Peyer's patch (tissue), 4 donors: Measurements from ENCODE around the gene NUP62. TPM values are rescaled to one million over a fixed set of nuclear protein-coding genes. Genes with fewer than 3 reads are reported as not detected.

Experiments used
- DNase-seq, 3 donors: peaks; one replicate each; pipeline ENCODE4 v3.0.0-alpha.2; 2017 to 2019
- H3K27ac ChIP-seq, 4 donors: fragments of 200-600 bp; sonication (generic); one replicate each; pipeline ENCODE4 v1.5.1; 2016 to 2019
- H3K27me3 ChIP-seq, 2 donors: fragments of 200-600 bp; sonication (generic); one replicate each; pipeline ENCODE4 v1.5.1; 2019
- H3K36me3 ChIP-seq, 3 donors: fragments of 200-600 bp; sonication (generic); one replicate each; pipeline ENCODE4 v1.5.1; 2016 to 2019
- H3K4me1 ChIP-seq, 4 donors: fragments of 200-600 bp; sonication (generic); one replicate each; pipeline ENCODE4 v1.5.1; 2016 to 2019
- H3K4me3 ChIP-seq, 4 donors: fragments of 200-600 bp; sonication (generic); 1 replicate in 3 of 4; 2 replicates in 1 of 4; pipeline ENCODE4 v1.5.1; 2016 to 2019; ENCODE audit warnings: mild to moderate bottlenecking in 1 of 4
- H3K9me3 ChIP-seq, 4 donors: fragments of 200-600 bp; sonication (generic); one replicate each; pipeline ENCODE4 v1.5.1; 2016 to 2019; ENCODE audit warnings: mild to moderate bottlenecking in 1 of 4
- POLR2A ChIP-seq, 2 donors: fragments of 450-650 bp; IDR thresholded peaks; one replicate each; pipeline ENCODE4 v1.5.1; 2017; ENCODE audit warnings: antibody characterized with exemption in 2 of 2, mild to moderate bottlenecking in 2 of 2, moderate library complexity in 2 of 2
- total RNA-seq, 4 donors: library from RNA; depleted of rRNA; stranded (reverse); fragments of >200 nt; gene quantifications; one replicate each; pipeline ENCODE4 v1.1.0, GENCODE V29; 2016
- TF ChIP-seq, protein P1 (sequence below), 6 experiments: fragments of 450-650 bp in 4 of 6; fragments of 200-600 bp in 2 of 6; sonication (generic) in 1 of 6; IDR thresholded peaks; one replicate each; pipeline ENCODE4 v1.5.1; 2017 to 2019; ENCODE audit warnings: antibody characterized with exemption in 6 of 6, mild to moderate bottlenecking in 3 of 6, moderate library complexity in 1 of 6

NUP62 gene
- total RNA-seq, 4 donors from 2014 or later = 40.0 to 54.5 (median 46.0) TPM

DNA sequence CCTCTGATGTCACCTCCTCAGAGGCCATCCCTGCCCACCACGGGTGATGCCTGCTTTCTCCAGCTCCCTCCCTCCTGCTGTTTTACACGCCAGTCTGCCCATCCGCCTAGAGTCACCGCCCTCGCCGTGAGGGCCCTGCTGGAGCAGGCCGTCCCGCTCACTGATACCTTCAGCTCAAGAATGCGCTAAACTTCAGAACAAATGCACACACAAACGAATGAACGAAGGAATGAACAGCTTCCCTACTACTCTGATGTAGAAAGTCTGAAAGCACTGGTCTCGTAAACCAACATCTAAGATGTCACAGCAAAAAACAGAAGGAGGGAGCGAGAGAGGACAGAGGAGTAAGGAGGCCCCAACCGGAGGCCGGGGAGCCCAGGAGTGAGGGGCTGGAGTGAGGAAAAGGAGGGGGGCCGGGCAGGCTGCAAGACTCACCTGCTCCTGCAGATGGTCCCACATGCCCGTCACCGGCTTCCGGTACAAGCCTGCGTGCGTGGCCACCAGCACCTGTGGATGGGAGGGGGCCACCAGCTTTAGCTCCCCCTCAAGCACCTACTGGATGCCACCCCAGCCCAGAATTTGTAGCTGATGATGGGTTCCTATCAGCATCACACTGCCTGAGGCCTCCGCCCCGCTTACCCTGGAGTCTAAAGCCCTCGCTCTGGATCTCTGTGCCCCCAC, 65.9 kb downstream of the NUP62 start:
- TF ChIP-seq, protein P1, sequence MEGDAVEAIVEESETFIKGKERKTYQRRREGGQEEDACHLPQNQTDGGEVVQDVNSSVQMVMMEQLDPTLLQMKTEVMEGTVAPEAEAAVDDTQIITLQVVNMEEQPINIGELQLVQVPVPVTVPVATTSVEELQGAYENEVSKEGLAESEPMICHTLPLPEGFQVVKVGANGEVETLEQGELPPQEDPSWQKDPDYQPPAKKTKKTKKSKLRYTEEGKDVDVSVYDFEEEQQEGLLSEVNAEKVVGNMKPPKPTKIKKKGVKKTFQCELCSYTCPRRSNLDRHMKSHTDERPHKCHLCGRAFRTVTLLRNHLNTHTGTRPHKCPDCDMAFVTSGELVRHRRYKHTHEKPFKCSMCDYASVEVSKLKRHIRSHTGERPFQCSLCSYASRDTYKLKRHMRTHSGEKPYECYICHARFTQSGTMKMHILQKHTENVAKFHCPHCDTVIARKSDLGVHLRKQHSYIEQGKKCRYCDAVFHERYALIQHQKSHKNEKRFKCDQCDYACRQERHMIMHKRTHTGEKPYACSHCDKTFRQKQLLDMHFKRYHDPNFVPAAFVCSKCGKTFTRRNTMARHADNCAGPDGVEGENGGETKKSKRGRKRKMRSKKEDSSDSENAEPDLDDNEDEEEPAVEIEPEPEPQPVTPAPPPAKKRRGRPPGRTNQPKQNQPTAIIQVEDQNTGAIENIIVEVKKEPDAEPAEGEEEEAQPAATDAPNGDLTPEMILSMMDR (IDR thresholded peaks at IDR 0.05) = no peak
- no peak for TF ChIP-seq POLR2A (IDR thresholded peaks at IDR 0.05)
- H3K27me3 ChIP-seq = no peaks in the 10 kb centered on the region
- no peaks in the 10 kb centered on the region for H3K9me3 ChIP-seq
- no peak overlapping the region for H3K4me3 ChIP-seq
- no peak overlapping the region for H3K27ac ChIP-seq
- H3K36me3 ChIP-seq = peaks cover 0 to 57% (median 0%) of the 10 kb centered on the region in 3 donors
- peaks cover 0 to 33% (median 11%) of the 10 kb centered on the region in 4 donors for H3K4me1 ChIP-seq
- no peak for DNase-seq

DNA sequence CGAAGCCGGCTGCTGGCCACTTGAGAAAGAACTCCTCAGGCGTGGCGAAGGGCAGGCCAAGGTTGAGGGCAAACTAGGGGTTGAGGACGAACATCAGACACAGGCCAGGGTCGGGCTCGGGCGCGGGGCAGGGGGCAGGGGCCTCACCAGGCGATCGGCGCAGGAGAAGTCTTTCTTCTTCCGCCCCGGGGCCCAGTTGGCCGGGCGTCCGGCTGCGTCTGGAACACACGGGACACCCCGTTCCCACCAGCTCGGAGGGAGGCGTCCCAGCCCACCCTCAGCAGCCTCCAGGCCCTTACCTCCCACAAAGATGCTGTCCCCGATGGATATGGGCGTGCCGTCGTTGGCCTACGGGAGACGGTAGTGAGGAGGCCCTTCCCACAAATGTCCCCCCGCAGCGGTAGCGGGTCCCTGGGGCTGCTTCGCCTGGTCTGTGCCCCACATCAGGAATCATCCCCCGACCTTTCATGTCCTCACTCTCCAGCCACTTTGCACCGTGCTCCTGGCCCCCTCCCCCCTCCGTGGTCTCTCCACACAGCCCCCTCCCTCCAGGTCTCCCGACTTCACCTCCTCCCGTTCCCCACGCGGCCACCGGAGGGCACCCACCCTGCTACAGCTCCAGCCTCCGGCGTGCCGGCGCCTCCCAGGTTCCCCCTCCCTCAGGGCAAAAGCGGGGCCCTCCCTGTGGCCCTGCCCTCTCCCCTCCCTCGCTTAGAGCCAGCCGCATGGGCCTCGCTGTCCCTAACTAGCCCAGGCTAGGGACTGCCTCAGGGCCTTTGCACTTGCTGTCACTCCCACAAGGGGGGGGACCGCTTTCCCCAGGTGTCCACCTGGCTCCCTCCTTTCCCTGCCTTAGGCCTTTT, 66.7 kb downstream of the NUP62 start:
- DNase-seq = peak in 1 of 3 donors; percentile 51

DNA sequence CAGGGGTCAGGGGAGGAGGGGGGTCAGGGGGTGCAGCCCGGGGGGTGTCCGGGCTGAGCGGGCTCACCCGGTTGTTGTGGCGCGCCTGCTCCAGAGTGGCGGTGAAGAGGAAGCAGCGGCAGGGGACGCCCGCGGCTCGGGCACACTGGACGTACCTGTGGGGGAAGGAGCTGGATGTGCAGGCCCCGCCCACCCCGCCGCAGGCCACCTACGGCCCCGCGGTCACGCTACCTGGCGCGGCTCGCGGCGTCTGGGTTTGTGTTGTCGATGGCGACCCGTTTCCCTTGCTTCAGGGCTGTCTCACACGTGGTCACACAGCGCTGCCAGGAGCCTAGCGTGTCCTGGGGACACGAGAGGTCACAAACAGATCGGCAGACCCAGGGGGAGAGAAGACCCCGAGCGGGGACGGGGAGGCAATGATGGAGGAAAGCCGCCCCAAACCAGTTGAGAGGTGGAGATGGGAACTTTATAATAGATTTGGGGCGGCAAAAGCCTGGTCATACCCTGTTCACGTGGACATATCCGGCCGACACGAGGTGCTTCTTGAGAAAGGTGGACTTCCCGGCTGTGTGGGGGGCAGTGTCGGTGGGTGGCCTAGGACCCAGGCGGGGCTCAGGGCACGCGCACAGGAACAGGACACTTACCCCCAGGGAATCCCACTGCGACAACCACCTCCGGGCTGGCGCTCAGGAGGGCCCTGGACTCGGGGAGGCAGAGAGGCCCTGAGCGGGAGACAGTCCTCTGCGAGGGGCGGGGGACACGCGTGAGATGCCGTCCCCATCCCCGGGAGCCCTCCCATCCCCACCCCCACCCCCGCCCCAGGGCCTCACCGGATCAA, 67.5 kb downstream of the NUP62 start:
- DNase-seq = peak in 1 of 3 donors; percentile 46
- peaks cover 0 to 74% (median 0%) of the 10 kb centered on the region in 3 donors for H3K36me3 ChIP-seq
- H3K4me1 ChIP-seq = peaks cover 0 to 26% (median 10%) of the 10 kb centered on the region in 4 donors
- no peak overlapping the region for H3K4me3 ChIP-seq
- no peaks in the 10 kb centered on the region for H3K27me3 ChIP-seq
- TF ChIP-seq POLR2A (IDR thresholded peaks at IDR 0.05) = no peak
- H3K9me3 ChIP-seq = no peaks in the 10 kb centered on the region
- peak overlapping the region in 1 of 4 donors; percentile 43 for H3K27ac ChIP-seq

More for the DNA sequence above, 66.7 kb downstream of the NUP62 start:
- peaks cover 0 to 65% (median 0%) of the 10 kb centered on the region in 3 donors for H3K36me3 ChIP-seq
- H3K4me1 ChIP-seq = peaks cover 0 to 26% (median 10%) of the 10 kb centered on the region in 4 donors
- H3K27me3 ChIP-seq = no peaks in the 10 kb centered on the region
- H3K27ac ChIP-seq = no peak overlapping the region
- no peaks in the 10 kb centered on the region for H3K9me3 ChIP-seq
- TF ChIP-seq, protein P1 (IDR thresholded peaks at IDR 0.05) = no peak
- TF ChIP-seq POLR2A (IDR thresholded peaks at IDR 0.05) = no peak
- no peak overlapping the region for H3K4me3 ChIP-seq

DNA sequence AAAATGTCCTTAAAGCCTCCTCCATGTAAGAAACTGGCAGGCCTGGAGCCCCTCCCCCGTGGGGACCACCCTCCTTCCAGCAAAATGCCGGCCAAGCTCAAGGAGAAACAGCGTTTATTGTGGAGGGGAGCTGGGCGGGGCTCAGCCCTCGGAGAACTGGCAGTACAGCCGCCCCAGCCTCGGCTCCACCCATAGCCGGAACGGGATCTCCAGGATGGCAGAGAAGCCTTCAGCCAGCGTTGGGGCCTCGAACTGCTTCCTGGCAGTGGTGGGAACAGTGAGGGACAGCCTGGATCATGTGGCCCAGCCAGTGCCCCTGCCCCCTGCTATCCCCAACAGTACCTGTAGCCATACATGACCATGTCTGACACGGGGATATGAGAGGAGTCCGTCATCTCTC, 68.2 kb downstream of the NUP62 start:
- Histone ChIP-seq H3K27ac (peak overlapping the region in 2 of 4 donors; percentile 43), H3K4me1 (peaks cover 0 to 20% (median 4%) of the 10 kb centered on the region in 4 donors), H3K27me3 (no peaks in the 10 kb centered on the region), H3K9me3 (no peaks in the 10 kb centered on the region), H3K36me3 (peaks cover 0 to 80% (median 0%) of the 10 kb centered on the region in 3 donors), H3K4me3 (no peak overlapping the region)
- DNase-seq = peak in 1 of 3 donors; percentile 70
- no peak for TF ChIP-seq POLR2A (IDR thresholded peaks at IDR 0.05)
- TF ChIP-seq, protein P1 (IDR thresholded peaks at IDR 0.05) = no peak

DNA sequence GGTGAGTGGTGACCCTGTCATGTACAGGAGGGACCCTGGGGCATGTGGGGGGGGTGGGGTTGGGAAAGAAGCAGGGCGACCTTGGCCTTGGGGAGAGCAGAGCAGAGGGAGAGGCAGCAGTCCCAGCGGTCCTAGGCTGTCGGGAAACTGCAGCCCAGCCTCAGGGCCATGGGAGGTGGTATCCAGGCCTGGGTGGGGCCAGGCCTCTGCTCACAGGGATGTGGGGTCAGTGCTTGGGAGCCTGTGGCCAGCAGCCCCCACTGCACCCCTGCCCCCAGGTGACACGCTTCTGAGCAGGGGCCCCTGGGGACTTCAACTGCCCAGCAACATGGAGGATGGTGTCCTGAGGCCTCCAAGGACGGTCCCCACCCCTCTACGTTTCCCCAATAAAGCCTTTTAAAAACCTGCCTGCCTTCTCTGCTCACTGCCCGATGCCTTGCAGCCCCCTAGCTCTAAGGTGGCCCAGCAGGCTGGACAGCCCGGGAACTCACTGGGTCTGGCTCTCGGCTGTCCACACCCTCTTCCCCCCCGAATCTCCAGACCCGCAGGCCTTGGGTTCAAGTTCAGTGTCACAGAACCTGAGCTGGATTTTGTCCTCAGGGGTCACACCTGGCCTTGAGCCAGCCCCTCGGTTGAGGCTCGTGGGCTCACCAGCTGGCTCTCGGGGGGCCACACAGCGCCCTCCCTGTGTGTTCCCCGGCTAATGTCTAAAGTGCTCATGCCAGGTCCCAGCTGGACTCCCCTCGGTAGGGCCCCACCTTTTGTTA, 68.8 kb downstream of the NUP62 start:
- peak overlapping the region in 2 of 4 donors; percentile 43 for H3K27ac ChIP-seq

More for the DNA sequence above, 68.8 kb downstream of the NUP62 start:
- H3K9me3 ChIP-seq = no peaks in the 10 kb centered on the region
- no peaks in the 10 kb centered on the region for H3K27me3 ChIP-seq
- H3K36me3 ChIP-seq = peaks cover 0 to 86% (median 0%) of the 10 kb centered on the region in 3 donors
- H3K4me1 ChIP-seq = peaks cover 0 to 14% (median under 1%) of the 10 kb centered on the region in 4 donors
- DNase-seq = no peak
- no peak overlapping the region for H3K4me3 ChIP-seq
- TF ChIP-seq, protein P1 (IDR thresholded peaks at IDR 0.05) = no peak
- no peak for TF ChIP-seq POLR2A (IDR thresholded peaks at IDR 0.05)
